T-helper 17 cell (primary cell): ENCODE data around the gene BCL11B. TPM values are rescaled to one million over a fixed set of nuclear protein-coding genes. Genes with fewer than 3 reads are reported as not detected.

Source experiments
- ATAC-seq: fragments of 150-1000 bp; cut with Tn5 transposase; 2 replicates; pipeline ENCODE4 v1.10.0; 2021; ENCODE audit warnings: mild to moderate bottlenecking, moderate library complexity
- DNase-seq, 3 donors: peaks; one replicate each; pipeline versions ENCODE4 v3.0.0 to v3.0.0-alpha.2; 2020 to 2021
- H3K9me3 ChIP-seq: one replicate; pipeline ENCODE4 v1.7.0; 2013; ENCODE audit warnings: low read length, mild to moderate bottlenecking; ENCODE audit not compliant: control insufficient read depth, poor library complexity, severe bottlenecking
- H3K27ac Mint-ChIP-seq: one replicate; pipeline ENCODE4 v1.8.0; 2022; ENCODE audit warnings: mild to moderate bottlenecking, moderate library complexity, mixed read lengths
- H3K27me3 Mint-ChIP-seq: one replicate; pipeline ENCODE4 v1.8.0; 2022; ENCODE audit warnings: mixed read lengths
- H3K36me3 Mint-ChIP-seq: one replicate; pipeline ENCODE4 v1.8.0; 2022; ENCODE audit warnings: low read depth, mixed read lengths
- H3K4me1 Mint-ChIP-seq: one replicate; pipeline ENCODE4 v1.8.0; 2022; ENCODE audit warnings: mild to moderate bottlenecking, mixed read lengths
- H3K4me3 Mint-ChIP-seq: one replicate; pipeline ENCODE4 v1.8.0; 2022; ENCODE audit warnings: mild to moderate bottlenecking, moderate library complexity, mixed read lengths
- total RNA-seq, 4 donors: library from RNA in 2 of 4; stranded (reverse) in 2 of 4; gene quantifications; one replicate each; pipeline ENCODE4 v1.2.3 and lab custom pipeline; 2022 to 2026

Gene BCL11B
- total RNA-seq, 2 donors from 2014 or later, result 167 to 174 TPM

GRCh38 chr14:99143793-99144192 lies 128.2 kb downstream of the BCL11B start:
- Mint-ChIP-seq H3K36me3 (no peaks in the 10 kb centered on the region), H3K27me3 (no peaks in the 10 kb centered on the region), H3K27ac (peak overlapping the region; percentile 54), H3K4me3 (no peak overlapping the region), H3K4me1 (peaks cover 11% of the 10 kb centered on the region)
- ATAC-seq (no peak), DNase-seq (no peak)
- no peaks in the 10 kb centered on the region for H3K9me3 ChIP-seq

GRCh38 chr14:99143126-99143525 lies 128.9 kb downstream of the BCL11B start:
- no peaks in the 10 kb centered on the region for H3K36me3 Mint-ChIP-seq
- ATAC-seq (no peak), DNase-seq (no peak)
- H3K27ac Mint-ChIP-seq, result no peak overlapping the region
- H3K27me3 Mint-ChIP-seq, result no peaks in the 10 kb centered on the region
- H3K4me1 Mint-ChIP-seq, result peaks cover 15% of the 10 kb centered on the region
- H3K9me3 ChIP-seq, result no peaks in the 10 kb centered on the region
- no peak overlapping the region for H3K4me3 Mint-ChIP-seq

GRCh38 chr14:99141236-99141635 lies 130.8 kb downstream of the BCL11B start:
- no peaks in the 10 kb centered on the region for H3K9me3 ChIP-seq

GRCh38 chr14:99138999-99139865 lies 132.8 kb downstream of the BCL11B start:
- H3K9me3 ChIP-seq, result no peaks in the 10 kb centered on the region
- H3K4me3 Mint-ChIP-seq, result no peak overlapping the region
- H3K27ac Mint-ChIP-seq, result no peak overlapping the region
- H3K36me3 Mint-ChIP-seq, result peaks cover 4% of the 10 kb centered on the region
- DNase-seq, result no peak
- peaks cover 26% of the 10 kb centered on the region for H3K4me1 Mint-ChIP-seq
- H3K27me3 Mint-ChIP-seq, result no peaks in the 10 kb centered on the region
- no peak for ATAC-seq

More at GRCh38 chr14:99141236-99141635, 130.8 kb downstream of the BCL11B start:
- H3K27ac Mint-ChIP-seq, result no peak overlapping the region
- H3K36me3 Mint-ChIP-seq, result no peaks in the 10 kb centered on the region
- peaks cover 25% of the 10 kb centered on the region for H3K4me1 Mint-ChIP-seq
- no peak for DNase-seq
- H3K27me3 Mint-ChIP-seq, result no peaks in the 10 kb centered on the region
- H3K4me3 Mint-ChIP-seq, result no peak overlapping the region
- no peak for ATAC-seq

- Mint-ChIP-seq H3K36me3 (peaks cover 4% of the 10 kb centered on the region), H3K4me3 (no peak overlapping the region), H3K27ac (no peak overlapping the region), H3K27me3 (no peaks in the 10 kb centered on the region), H3K4me1 (peaks cover 24% of the 10 kb centered on the region)
- peak; percentile 62 for ATAC-seq
- H3K9me3 ChIP-seq, result no peaks in the 10 kb centered on the region
- no peak for DNase-seq
Observed at GRCh38 chr14:99137913-99138571, 134.0 kb downstream of the BCL11B start.

GRCh38 chr14:99137001-99137700 lies 134.8 kb downstream of the BCL11B start:
- DNase-seq (no peak), ATAC-seq (no peak)
- peak overlapping the region; percentile 51 for H3K27ac Mint-ChIP-seq
- H3K4me1 Mint-ChIP-seq, result peaks cover 24% of the 10 kb centered on the region
- H3K27me3 Mint-ChIP-seq, result no peaks in the 10 kb centered on the region
- H3K4me3 Mint-ChIP-seq, result no peak overlapping the region
- H3K36me3 Mint-ChIP-seq, result peaks cover 4% of the 10 kb centered on the region
- H3K9me3 ChIP-seq, result no peaks in the 10 kb centered on the region

GRCh38 chr14:99136401-99136800 lies 135.6 kb downstream of the BCL11B start:
- ATAC-seq (no peak), DNase-seq (no peak)
- Mint-ChIP-seq H3K4me3 (no peak overlapping the region), H3K4me1 (peaks cover 26% of the 10 kb centered on the region), H3K27ac (no peak overlapping the region), H3K36me3 (peaks cover 4% of the 10 kb centered on the region), H3K27me3 (no peaks in the 10 kb centered on the region)
- H3K9me3 ChIP-seq, result no peaks in the 10 kb centered on the region

- peaks cover 25% of the 10 kb centered on the region for H3K4me1 Mint-ChIP-seq
- H3K9me3 ChIP-seq, result no peaks in the 10 kb centered on the region
- H3K27ac Mint-ChIP-seq, result no peak overlapping the region
- H3K27me3 Mint-ChIP-seq, result no peaks in the 10 kb centered on the region
- H3K4me3 Mint-ChIP-seq, result no peak overlapping the region
- ATAC-seq, result no peak
- DNase-seq, result no peak
- peaks cover 4% of the 10 kb centered on the region for H3K36me3 Mint-ChIP-seq
Observed at GRCh38 chr14:99136047-99136400, 136.0 kb downstream of the BCL11B start.

GRCh38 chr14:99134516-99135046 lies 137.4 kb downstream of the BCL11B start:
- no peaks in the 10 kb centered on the region for H3K27me3 Mint-ChIP-seq
- no peak overlapping the region for H3K4me3 Mint-ChIP-seq
- peaks cover 5% of the 10 kb centered on the region for H3K36me3 Mint-ChIP-seq
- no peak for DNase-seq
- H3K9me3 ChIP-seq, result no peaks in the 10 kb centered on the region
- H3K27ac Mint-ChIP-seq, result peak overlapping the region; percentile 4
- H3K4me1 Mint-ChIP-seq, result peaks cover 31% of the 10 kb centered on the region
- no peak for ATAC-seq

GRCh38 chr14:99133636-99134515 lies 138.1 kb downstream of the BCL11B start:
- Mint-ChIP-seq H3K27me3 (no peaks in the 10 kb centered on the region), H3K4me1 (peaks cover 36% of the 10 kb centered on the region), H3K4me3 (no peak overlapping the region), H3K36me3 (peaks cover 7% of the 10 kb centered on the region), H3K27ac (peak overlapping the region; percentile 4)
- no peak for ATAC-seq
- DNase-seq, result no peak
- no peaks in the 10 kb centered on the region for H3K9me3 ChIP-seq

- ATAC-seq (no peak), DNase-seq (no peak)
- Mint-ChIP-seq H3K27me3 (no peaks in the 10 kb centered on the region), H3K27ac (no peak overlapping the region), H3K4me3 (no peak overlapping the region), H3K36me3 (peaks cover 8% of the 10 kb centered on the region), H3K4me1 (peaks cover 32% of the 10 kb centered on the region)
- H3K9me3 ChIP-seq, result no peaks in the 10 kb centered on the region
Observed at GRCh38 chr14:99132821-99133635, 139.0 kb downstream of the BCL11B start.
